CD4-positive, alpha-beta T cell treated with Interleukin-12 subunit alpha and Interleukin-12 subunit beta, for 1 hour (primary cell): ENCODE data around the gene HGD.
"Not testable (repeated sequence)": the region's sequence is repeated elsewhere in the genome, so short reads cannot be mapped to it uniquely, and the experiment has no call there.

Experiments
- DNase-seq: peaks from one replicate; pipeline ENCODE4 v3.0.0-alpha.2; 2020

The HGD gene

GRCh38 chr3:120636795-120637401, 45.1 kb downstream of the HGD start:
- DNase-seq, result no peak

GRCh38 chr3:120634539-120634938, 47.5 kb downstream of the HGD start:
- no peak for DNase-seq

- DNase-seq, result no peak
Observed at GRCh38 chr3:120625159-120625586, 56.9 kb downstream of the HGD start.

- no peak for DNase-seq
Observed at GRCh38 chr3:120623727-120624093, 58.3 kb downstream of the HGD start.

GRCh38 chr3:120622870-120623726, 58.9 kb downstream of the HGD start:
- DNase-seq, result peak; percentile 3

GRCh38 chr3:120622457-120622856, 59.6 kb downstream of the HGD start:
- DNase-seq, result no peak

GRCh38 chr3:120616745-120617144, 65.3 kb downstream of the HGD start:
- DNase-seq, result not testable (repeated sequence)

GRCh38 chr3:120615847-120616609, 66.0 kb downstream of the HGD start:
- no peak for DNase-seq

- DNase-seq, result no peak
Observed at GRCh38 chr3:120614765-120615164, 67.3 kb downstream of the HGD start.

GRCh38 chr3:120608506-120608905, 73.5 kb downstream of the HGD start:
- DNase-seq, result no peak

GRCh38 chr3:120604784-120605183, 77.3 kb downstream of the HGD start:
- no peak for DNase-seq

- DNase-seq, result no peak
Observed at GRCh38 chr3:120604382-120604781, 77.7 kb downstream of the HGD start.

GRCh38 chr3:120602682-120603081, 79.4 kb downstream of the HGD start:
- no peak for DNase-seq

- DNase-seq, result no peak
Observed at GRCh38 chr3:120601554-120601953, 80.5 kb downstream of the HGD start.

GRCh38 chr3:120599211-120599610, 82.8 kb downstream of the HGD start:
- no peak for DNase-seq

GRCh38 chr3:120597445-120598049, 84.5 kb downstream of the HGD start:
- DNase-seq, result no peak

- DNase-seq, result no peak
Observed at GRCh38 chr3:120596853-120597223, 85.2 kb downstream of the HGD start.

- DNase-seq, result peak; percentile 97
Observed at GRCh38 chr3:120596116-120596852, 85.8 kb downstream of the HGD start, which contains the start of gene NDUFB4. Gene NDUFB4, plus strand, starts transcription at chr3:120596336. Its CDS starts 24 bp downstream, at chr3:120596360.

- DNase-seq, result no peak
Observed at GRCh38 chr3:120595788-120596115, 86.3 kb downstream of the HGD start.

GRCh38 chr3:120587332-120587975, 94.6 kb downstream of the HGD start:
- no peak for DNase-seq
